Dendritic cell treated with granulocyte-macrophage colony-stimulating factor and Interleukin-4, amounts not matched to agents 40 ng/mL and 50 ng/mL, for 4 days (primary cell): ENCODE data around the gene EFCAB7.

Source experiments
- H3K27ac Mint-ChIP-seq: one replicate; pipeline ENCODE4 v1.8.0; 2022; ENCODE audit warnings: mild to moderate bottlenecking, mixed read lengths
- H3K27me3 Mint-ChIP-seq: one replicate; pipeline ENCODE4 v1.8.0; 2022; ENCODE audit warnings: mild to moderate bottlenecking, mixed read lengths
- H3K36me3 Mint-ChIP-seq: one replicate; pipeline ENCODE4 v1.8.0; 2022; ENCODE audit warnings: low read depth, mixed read lengths
- H3K4me1 Mint-ChIP-seq: one replicate; pipeline ENCODE4 v1.8.0; 2022; ENCODE audit warnings: low read depth, mixed read lengths
- H3K4me3 Mint-ChIP-seq: one replicate; pipeline ENCODE4 v1.8.0; 2022; ENCODE audit warnings: mild to moderate bottlenecking, moderate library complexity, mixed read lengths
- H3K9me3 Mint-ChIP-seq: one replicate; pipeline ENCODE4 v1.8.0; 2022; ENCODE audit warnings: mixed read lengths
- intact Hi-C: fragments of 100-400 bp; cut with micrococcal nuclease; formaldehyde crosslinking; loops from one replicate; pipeline ENCODE4 v1.15.0; 2022

Gene EFCAB7

DNA sequence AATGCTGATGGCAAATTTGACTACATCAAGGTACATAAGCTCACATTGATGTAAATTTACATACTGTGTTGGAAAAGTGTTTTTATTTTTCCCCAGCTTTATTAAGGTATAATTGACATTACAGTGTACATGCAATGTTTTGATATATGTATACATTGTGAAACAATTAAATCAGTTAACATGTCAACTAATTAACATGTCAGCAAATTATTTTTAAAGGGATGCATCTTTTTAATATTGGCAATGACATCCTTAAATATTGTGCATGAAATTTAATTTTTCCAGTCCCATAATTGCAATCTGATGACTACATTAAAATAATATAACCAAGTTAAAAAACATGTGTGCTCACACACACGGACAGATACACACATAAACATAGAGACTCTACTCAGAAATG is 9.4 kb downstream of the EFCAB7 start:
- Mint-ChIP-seq H3K36me3 (no peaks in the 10 kb centered on the region), H3K4me1 (no peaks in the 10 kb centered on the region), H3K27me3 (no peaks in the 10 kb centered on the region), H3K9me3 (no peaks in the 10 kb centered on the region), H3K27ac (no peak overlapping the region), H3K4me3 (no peak overlapping the region)
- intact Hi-C loops, result loop anchor here (10.0 kb wide), 2 partner anchors 618 to 688 kb away; no protein-coding TSS in a partner anchor

DNA sequence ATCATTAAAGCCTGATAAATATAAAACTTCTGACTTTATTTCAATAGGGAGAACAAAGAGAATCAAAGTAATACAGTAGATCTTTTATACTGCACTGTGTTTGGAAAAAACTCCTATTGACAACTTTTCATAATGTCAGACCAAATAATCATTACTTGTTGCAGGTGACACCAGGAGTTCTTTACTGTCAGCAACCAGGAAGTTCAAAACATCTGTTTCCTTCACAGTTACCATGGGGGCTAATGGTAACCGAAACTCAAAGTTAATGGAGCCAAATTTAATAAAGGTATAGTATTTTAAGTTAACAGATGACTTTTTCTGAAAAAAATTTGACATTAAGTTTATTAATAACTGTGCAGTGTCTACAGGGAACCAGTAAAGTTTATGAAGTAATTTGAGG is 10.6 kb downstream of the EFCAB7 start:
- H3K36me3 Mint-ChIP-seq, result no peaks in the 10 kb centered on the region
- H3K4me3 Mint-ChIP-seq, result no peak overlapping the region
- no peaks in the 10 kb centered on the region for H3K27me3 Mint-ChIP-seq
- H3K9me3 Mint-ChIP-seq, result no peaks in the 10 kb centered on the region
- intact Hi-C loops, result loop anchor here (10.0 kb wide), 2 partner anchors 619 to 689 kb away; no protein-coding TSS in a partner anchor
- no peak overlapping the region for H3K27ac Mint-ChIP-seq
- H3K4me1 Mint-ChIP-seq, result no peaks in the 10 kb centered on the region

DNA sequence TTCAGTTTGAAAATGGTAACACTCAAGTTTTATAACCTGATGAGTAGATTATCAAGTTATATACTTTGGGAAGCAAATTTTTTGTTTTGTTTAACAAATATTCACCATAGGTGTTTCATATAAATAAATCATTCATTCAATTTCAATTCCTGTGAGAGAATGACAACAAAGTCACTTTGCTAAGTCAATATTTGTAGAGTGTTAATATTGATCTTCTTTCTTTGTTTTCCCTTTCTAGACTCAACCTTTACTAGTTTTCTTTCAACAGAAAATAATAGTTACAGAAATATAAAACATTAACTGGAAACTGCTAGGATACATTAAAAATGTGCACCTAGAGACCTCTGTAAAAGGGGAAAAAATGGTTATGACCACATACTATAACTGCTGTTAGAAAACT is 11.1 kb downstream of the EFCAB7 start:
- no peaks in the 10 kb centered on the region for H3K9me3 Mint-ChIP-seq
- H3K27me3 Mint-ChIP-seq, result no peaks in the 10 kb centered on the region
- H3K4me1 Mint-ChIP-seq, result no peaks in the 10 kb centered on the region

DNA sequence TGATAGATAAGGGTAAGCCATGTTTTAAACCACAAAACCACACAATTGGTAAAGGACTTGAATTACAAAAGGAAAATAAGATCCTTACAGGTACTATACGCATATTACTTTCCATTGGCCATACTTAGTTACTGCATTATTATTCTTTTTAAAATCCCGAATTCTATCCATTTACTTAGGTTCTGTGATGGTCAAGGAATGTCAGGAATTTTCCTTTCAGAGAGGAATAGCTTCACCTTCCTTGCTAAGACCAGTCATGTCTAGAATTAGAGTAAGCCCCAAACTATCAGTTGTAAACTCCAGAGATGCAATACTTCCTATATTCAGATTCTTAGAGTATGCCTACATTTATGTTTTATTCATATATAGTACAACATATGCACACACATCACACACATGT is 13.7 kb downstream of the EFCAB7 start:
- H3K4me1 Mint-ChIP-seq, result no peaks in the 10 kb centered on the region
- intact Hi-C loops, result loop anchor here (5.0 to 10.0 kb wide), 3 partner anchors 210 to 692 kb away; no protein-coding TSS in a partner anchor
- no peaks in the 10 kb centered on the region for H3K27me3 Mint-ChIP-seq
- no peak overlapping the region for H3K4me3 Mint-ChIP-seq
- no peaks in the 10 kb centered on the region for H3K9me3 Mint-ChIP-seq
- H3K27ac Mint-ChIP-seq, result no peak overlapping the region
- no peaks in the 10 kb centered on the region for H3K36me3 Mint-ChIP-seq

More for the DNA sequence above, 11.1 kb downstream of the EFCAB7 start:
- Mint-ChIP-seq H3K36me3 (no peaks in the 10 kb centered on the region), H3K4me3 (no peak overlapping the region), H3K27ac (no peak overlapping the region)
- intact Hi-C loops, result loop anchor here (10.0 kb wide), 2 partner anchors 620 to 690 kb away; no protein-coding TSS in a partner anchor

DNA sequence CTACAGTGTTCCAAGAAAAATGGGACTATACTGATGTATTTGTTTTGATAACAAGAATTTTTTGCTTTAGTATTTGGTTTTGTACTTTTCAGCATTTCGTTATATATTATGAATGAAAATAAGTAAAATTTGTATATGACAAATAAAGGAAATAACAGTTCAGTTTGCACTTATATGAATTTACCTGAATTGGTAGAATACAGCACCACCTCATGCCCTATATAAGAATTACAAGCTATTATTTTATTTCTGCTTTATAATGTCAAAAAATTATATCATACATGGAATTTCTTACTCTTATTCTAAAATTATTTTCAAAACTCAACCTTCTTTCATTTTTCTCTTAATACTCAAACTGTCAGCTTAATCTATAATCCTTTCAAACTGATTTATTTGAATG is 14.6 kb downstream of the EFCAB7 start:
- Mint-ChIP-seq H3K4me1 (no peaks in the 10 kb centered on the region), H3K27me3 (no peaks in the 10 kb centered on the region), H3K27ac (no peak overlapping the region), H3K36me3 (no peaks in the 10 kb centered on the region), H3K9me3 (no peaks in the 10 kb centered on the region), H3K4me3 (no peak overlapping the region)
- intact Hi-C loops, result loop anchor here (5.0 to 10.0 kb wide), 3 partner anchors 211 to 693 kb away; no protein-coding TSS in a partner anchor

DNA sequence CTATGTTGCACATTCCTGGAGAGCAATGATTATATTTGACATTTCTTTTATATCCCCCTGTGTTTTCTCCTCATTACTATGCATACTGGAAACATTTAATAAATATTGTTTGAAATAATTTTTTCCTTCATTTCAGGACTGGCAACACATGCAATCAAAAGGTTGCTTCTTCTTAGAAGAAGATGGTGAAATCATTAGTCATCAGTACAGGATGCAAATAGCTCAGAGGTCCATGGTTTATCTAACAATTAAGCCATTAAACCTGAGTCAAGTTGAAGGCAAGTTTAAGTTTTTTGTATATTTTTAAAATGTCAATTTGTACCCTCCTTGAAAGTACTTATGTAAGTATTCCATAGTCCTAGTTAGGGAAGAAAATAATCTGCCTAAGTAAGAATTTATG is 22.5 kb downstream of the EFCAB7 start:
- no peaks in the 10 kb centered on the region for H3K9me3 Mint-ChIP-seq
- H3K27ac Mint-ChIP-seq, result no peak overlapping the region
- no peak overlapping the region for H3K4me3 Mint-ChIP-seq

DNA sequence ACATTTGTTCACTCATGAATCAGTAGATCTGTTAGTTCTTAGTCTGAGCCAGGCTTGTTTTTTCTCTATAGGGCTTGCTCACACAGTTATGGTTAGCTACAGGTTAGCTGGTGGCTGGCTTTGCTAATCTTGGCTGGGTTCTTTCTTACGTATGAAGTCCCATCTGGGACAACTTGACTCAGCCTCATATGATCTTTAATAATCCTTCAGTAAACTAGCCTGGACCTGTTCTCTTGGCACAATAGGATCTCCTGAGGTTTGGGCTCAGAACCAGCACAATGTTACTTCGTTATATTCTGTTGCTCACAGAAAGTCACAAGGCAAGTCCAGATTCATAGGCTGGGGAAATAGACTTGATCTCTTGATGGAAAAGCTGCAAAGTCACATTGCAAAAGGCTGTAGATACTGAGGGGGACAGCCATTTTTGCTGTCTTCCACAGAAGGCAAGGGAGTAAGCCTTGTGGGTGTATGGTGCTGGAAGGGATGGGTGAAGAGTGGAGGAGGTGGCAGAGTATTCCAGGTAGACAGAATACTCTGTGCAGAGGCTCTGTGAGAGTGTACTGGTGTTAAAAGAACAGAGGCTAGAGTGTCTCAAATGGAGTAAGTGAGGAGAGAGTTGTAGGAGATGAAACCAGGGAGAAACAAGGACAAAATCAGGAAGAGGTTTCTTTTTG is 24.4 kb downstream of the EFCAB7 start:
- Mint-ChIP-seq H3K36me3 (no peaks in the 10 kb centered on the region), H3K27ac (no peak overlapping the region), H3K27me3 (no peaks in the 10 kb centered on the region), H3K4me1 (no peaks in the 10 kb centered on the region), H3K4me3 (no peak overlapping the region), H3K9me3 (no peaks in the 10 kb centered on the region)
- intact Hi-C loops, result no loop called here

More for the DNA sequence above, 22.5 kb downstream of the EFCAB7 start:
- Mint-ChIP-seq H3K27me3 (no peaks in the 10 kb centered on the region), H3K36me3 (no peaks in the 10 kb centered on the region), H3K4me1 (no peaks in the 10 kb centered on the region)
- intact Hi-C loops, result no loop called here

DNA sequence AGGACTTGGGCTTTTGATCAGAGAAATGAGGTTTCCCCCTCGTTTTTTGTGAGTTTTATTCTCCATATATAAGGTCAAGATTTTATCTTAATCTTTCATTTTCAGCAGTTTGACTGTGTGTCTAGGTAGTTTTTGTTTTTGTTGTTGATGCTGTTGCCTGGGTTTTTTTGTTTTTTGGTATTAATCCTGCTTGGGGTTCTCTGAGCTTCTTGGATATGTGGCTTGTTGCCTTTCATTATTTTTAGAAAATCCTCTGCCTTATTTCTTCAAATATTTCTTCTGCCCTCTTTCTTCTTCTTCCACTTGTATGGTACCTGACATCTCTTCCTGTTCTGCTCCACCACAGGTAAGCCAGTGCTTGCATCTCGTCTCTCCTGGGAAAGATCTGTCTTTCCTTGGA is 25.0 kb downstream of the EFCAB7 start:
- intact Hi-C loops, result no loop called here

DNA sequence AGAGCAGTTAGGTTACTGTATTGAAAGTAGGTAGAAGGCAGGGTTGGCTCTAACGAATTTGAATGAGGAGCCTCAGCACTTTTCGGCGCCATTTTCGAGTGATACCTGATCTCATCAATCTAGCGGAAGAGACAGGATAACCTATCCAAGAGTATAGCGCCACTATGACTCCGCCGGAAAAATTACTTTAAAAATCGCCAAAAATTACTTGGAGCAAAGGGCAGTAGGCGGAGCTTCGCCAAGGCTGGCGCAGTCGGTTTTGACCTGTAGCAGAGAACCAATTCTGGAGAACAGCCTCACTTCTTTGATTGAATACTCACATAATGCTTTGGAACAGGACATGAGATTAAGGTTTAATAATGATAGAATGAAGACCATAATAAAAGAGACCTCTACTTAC is 25.6 kb downstream of the EFCAB7 start:
- H3K4me1 Mint-ChIP-seq, result no peaks in the 10 kb centered on the region
- no peaks in the 10 kb centered on the region for H3K9me3 Mint-ChIP-seq
- intact Hi-C loops, result no loop called here
- no peak overlapping the region for H3K4me3 Mint-ChIP-seq
- no peaks in the 10 kb centered on the region for H3K36me3 Mint-ChIP-seq
- no peaks in the 10 kb centered on the region for H3K27me3 Mint-ChIP-seq
- H3K27ac Mint-ChIP-seq, result no peak overlapping the region

More for the DNA sequence above, 25.0 kb downstream of the EFCAB7 start:
- Mint-ChIP-seq H3K27ac (no peak overlapping the region), H3K27me3 (no peaks in the 10 kb centered on the region), H3K4me3 (no peak overlapping the region), H3K4me1 (no peaks in the 10 kb centered on the region), H3K36me3 (no peaks in the 10 kb centered on the region), H3K9me3 (no peaks in the 10 kb centered on the region)

DNA sequence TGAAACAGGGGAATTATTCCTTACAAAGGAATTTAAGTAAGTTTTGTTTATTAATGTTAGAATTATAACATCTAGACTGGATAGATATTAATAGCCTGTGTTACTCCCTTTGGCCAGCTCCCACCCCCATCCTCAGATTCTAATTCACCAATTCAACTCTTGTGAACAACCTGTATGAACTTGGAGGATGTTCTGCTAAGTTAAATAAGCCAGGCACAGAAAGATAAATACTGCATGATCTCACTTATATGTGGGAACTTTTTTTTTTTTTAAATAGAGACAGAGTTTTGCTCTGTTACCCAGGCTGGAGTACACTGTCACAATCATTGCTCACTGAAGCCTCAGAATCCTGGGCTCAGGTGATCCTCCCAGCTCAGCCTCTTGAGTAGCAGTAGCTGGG is 32.2 kb downstream of the EFCAB7 start:
- H3K27me3 Mint-ChIP-seq, result no peaks in the 10 kb centered on the region
- no peaks in the 10 kb centered on the region for H3K4me1 Mint-ChIP-seq
- H3K4me3 Mint-ChIP-seq, result no peak overlapping the region
- no peaks in the 10 kb centered on the region for H3K36me3 Mint-ChIP-seq
- H3K27ac Mint-ChIP-seq, result no peak overlapping the region
- intact Hi-C loops, result no loop called here
- no peaks in the 10 kb centered on the region for H3K9me3 Mint-ChIP-seq

DNA sequence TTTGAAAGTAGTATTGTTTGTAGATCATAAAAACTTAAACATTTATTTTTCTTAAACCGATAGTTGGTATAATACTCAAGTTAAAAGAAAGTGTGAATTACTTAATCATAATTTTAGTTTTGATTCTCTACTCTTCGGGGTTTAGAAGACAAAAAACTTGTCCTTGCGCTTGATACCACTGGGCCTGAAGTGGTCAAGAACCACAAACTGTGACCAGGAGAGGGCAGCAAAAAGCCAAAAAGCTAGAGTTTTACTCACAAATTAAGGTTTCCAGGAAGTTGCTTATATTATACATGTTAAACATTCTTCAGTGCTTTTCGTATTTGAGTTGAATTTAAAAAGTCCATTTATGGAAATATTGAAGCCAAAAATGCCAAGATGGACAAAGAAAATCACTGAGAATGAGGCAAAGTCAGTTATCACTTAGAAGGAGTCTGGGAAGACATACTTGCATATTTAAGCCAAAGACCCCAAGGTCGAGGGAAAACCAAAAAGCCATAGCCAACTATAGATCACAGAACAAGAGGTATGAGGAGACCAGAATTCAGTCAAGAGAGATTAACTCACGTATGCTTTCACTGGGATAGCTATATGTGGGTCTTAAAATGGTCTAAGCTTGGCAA is 34.2 kb downstream of the EFCAB7 start:
- Mint-ChIP-seq H3K27me3 (no peaks in the 10 kb centered on the region), H3K4me3 (no peak overlapping the region), H3K27ac (no peak overlapping the region), H3K36me3 (no peaks in the 10 kb centered on the region), H3K9me3 (no peaks in the 10 kb centered on the region), H3K4me1 (no peaks in the 10 kb centered on the region)
- intact Hi-C loops, result no loop called here

DNA sequence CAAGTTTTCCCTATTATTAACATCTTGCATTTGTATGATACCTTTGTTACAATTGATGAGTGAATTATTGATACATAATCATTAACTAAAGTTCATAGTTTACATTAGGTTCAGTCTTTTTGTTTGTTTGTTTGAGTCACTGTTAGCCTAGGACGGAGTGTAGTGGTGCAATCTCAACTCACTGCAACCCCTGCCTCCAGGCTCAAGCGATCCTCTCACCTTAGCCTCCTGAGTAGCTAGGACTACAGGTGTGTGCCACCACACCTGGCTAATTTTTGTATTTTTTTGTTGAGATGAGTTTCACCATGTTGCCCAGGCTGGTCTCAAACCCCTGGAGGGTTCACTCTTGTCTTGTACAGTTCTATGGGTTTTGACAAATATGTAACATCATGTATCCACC is 36.0 kb downstream of the EFCAB7 start:
- no peaks in the 10 kb centered on the region for H3K4me1 Mint-ChIP-seq
- intact Hi-C loops, result no loop called here
- no peaks in the 10 kb centered on the region for H3K27me3 Mint-ChIP-seq
- no peak overlapping the region for H3K4me3 Mint-ChIP-seq
- H3K27ac Mint-ChIP-seq, result no peak overlapping the region
- H3K9me3 Mint-ChIP-seq, result no peaks in the 10 kb centered on the region
- no peaks in the 10 kb centered on the region for H3K36me3 Mint-ChIP-seq

DNA sequence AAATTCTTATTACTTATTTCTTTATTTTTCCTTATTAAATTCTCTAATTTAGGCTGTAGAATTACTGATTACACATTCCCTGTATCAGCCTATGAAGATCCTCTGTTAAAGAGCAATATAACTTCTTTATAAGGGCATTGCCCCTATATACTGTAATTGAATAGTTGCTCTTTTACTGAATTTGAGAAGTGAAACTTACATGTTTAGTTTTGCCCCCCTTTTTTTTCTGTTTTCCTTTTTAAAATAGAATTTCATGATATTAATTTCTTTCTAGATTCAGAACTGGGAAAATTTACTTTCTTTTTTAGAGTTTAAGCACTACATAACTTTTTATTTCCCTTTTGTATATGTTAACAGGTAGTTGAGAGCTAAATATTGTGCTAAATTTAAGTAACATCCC is 40.4 kb downstream of the EFCAB7 start:
- Mint-ChIP-seq H3K4me1 (no peaks in the 10 kb centered on the region), H3K4me3 (no peak overlapping the region), H3K27me3 (no peaks in the 10 kb centered on the region), H3K27ac (no peak overlapping the region), H3K9me3 (no peaks in the 10 kb centered on the region), H3K36me3 (no peaks in the 10 kb centered on the region)
- intact Hi-C loops, result no loop called here

DNA sequence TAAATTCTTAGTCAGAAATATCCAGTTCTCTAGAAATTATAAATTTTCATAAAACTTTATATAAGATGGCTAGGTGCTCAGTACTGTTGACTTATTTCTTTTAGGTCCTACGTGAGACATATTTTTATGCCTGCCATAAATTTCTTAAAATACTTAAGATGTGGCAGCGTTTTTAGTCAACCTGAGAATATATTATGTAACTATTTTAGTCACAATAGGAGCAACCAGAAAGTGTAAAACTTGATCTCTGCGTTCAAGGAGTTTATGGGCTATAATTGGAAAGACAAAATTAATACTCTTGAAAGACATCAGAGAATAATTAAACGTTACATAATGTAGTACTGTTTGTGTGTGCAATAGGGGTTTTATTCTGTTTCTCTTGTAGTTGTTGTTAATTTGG is 45.7 kb downstream of the EFCAB7 start:
- no peaks in the 10 kb centered on the region for H3K9me3 Mint-ChIP-seq
- intact Hi-C loops, result no loop called here
- no peaks in the 10 kb centered on the region for H3K36me3 Mint-ChIP-seq
- H3K4me1 Mint-ChIP-seq, result no peaks in the 10 kb centered on the region
- no peaks in the 10 kb centered on the region for H3K27me3 Mint-ChIP-seq
- H3K4me3 Mint-ChIP-seq, result no peak overlapping the region
- H3K27ac Mint-ChIP-seq, result no peak overlapping the region
